IMR-90 (cell line): ENCODE measurements around the gene CYP2A13. TPM values are rescaled to one million over a fixed set of nuclear protein-coding genes. Genes with fewer than 3 reads are reported as not detected.

ENCODE experiments used
- ATAC-seq: fragments of 200-7000 bp; cut with Tn5 transposase; 2 replicates; pipeline ENCODE4 v1.9.1; 2020; ENCODE audit warnings: low read depth, mild to moderate bottlenecking, moderate library complexity
- BruUV-seq: library from RNA; stranded (reverse); fragments of 400-500 nt; replicated peaks from 2 replicates; lab custom pipeline; 2021; lab: Mats Ljungman, UMichigan
- CTCF ChIA-PET: fragments of 300-600 bp; formaldehyde crosslinking; extraction: SDS; loops from one replicate; lab custom pipeline; 2021; ENCODE audit warnings: antibody characterized with exemption; lab: Yijun Ruan, JAX
- POLR2A ChIA-PET: fragments of 300-600 bp; sonication (Branson Sonifier 250); formaldehyde crosslinking; loops from one replicate; lab custom pipeline; 2022; ENCODE audit warnings: antibody characterized with exemption; ENCODE audit not compliant: unreplicated experiment; lab: Charles Lee
- DNase-seq: peaks from one replicate; pipeline ENCODE4 v3.0.0; 2013
- H2AFZ ChIP-seq: replicated peaks from 2 replicates; pipeline ENCODE3; 2013; ENCODE audit warnings: low read length, mild to moderate bottlenecking; ENCODE audit not compliant: poor library complexity
- H2AK5ac ChIP-seq: 2 replicates; pipeline ENCODE4 v1.6.1; 2013; ENCODE audit warnings: low read depth, low read length, inconsistent platforms
- H2AK9ac ChIP-seq: replicated peaks from 2 replicates; pipeline ENCODE3; 2013; ENCODE audit warnings: mild to moderate bottlenecking, low read depth, low read length, moderate library complexity; ENCODE audit not compliant: poor library complexity
- H2BK120ac ChIP-seq: 2 replicates; pipeline ENCODE4 v1.6.1; 2013; ENCODE audit warnings: low read depth, low read length, inconsistent platforms
- H2BK15ac ChIP-seq: 3 replicates; pipeline ENCODE4 v1.6.1; 2013; ENCODE audit warnings: low read depth, low read length, inconsistent platforms
- H2BK20ac ChIP-seq: 2 replicates; pipeline ENCODE4 v1.6.1; 2013; ENCODE audit warnings: low read depth, mild to moderate bottlenecking, inconsistent platforms, low read length, moderate library complexity
- H2BK5ac ChIP-seq: 2 replicates; pipeline ENCODE4 v1.6.1; 2013; ENCODE audit warnings: mild to moderate bottlenecking, low read depth, low read length, inconsistent platforms; ENCODE audit not compliant: poor library complexity, severe bottlenecking
- H3K14ac ChIP-seq: replicated peaks from 2 replicates; pipeline ENCODE4 v1.6.1; 2013; ENCODE audit warnings: low read depth, low read length, inconsistent platforms
- H3K18ac ChIP-seq: 2 replicates; pipeline ENCODE4 v1.6.1; 2013; ENCODE audit warnings: low read depth, low read length, control low read depth
- H3K23ac ChIP-seq: 2 replicates; pipeline ENCODE4 v1.6.1; 2013; ENCODE audit warnings: low read depth, low read length, inconsistent platforms
- H3K27ac ChIP-seq: 2 replicates; pipeline ENCODE4 v1.5.1; 2013; ENCODE audit warnings: mild to moderate bottlenecking, control low read depth, low read length; ENCODE audit not compliant: insufficient read depth
- H3K27me3 ChIP-seq: 2 replicates; pipeline ENCODE4 v1.6.1; 2013; ENCODE audit warnings: low read length; ENCODE audit not compliant: control insufficient read depth, insufficient read depth
- H3K36me3 ChIP-seq: 2 replicates; pipeline ENCODE4 v1.6.1; 2013; ENCODE audit warnings: low read length, mixed read lengths; ENCODE audit not compliant: control insufficient read depth, insufficient read depth
- H3K4ac ChIP-seq: 2 replicates; pipeline ENCODE4 v1.6.1; 2013; ENCODE audit warnings: low read depth, low read length, inconsistent platforms
- H3K4me1 ChIP-seq: 2 replicates; pipeline ENCODE4 v1.6.1; 2013; ENCODE audit warnings: low read length, mixed read lengths; ENCODE audit not compliant: control insufficient read depth, insufficient read depth
- H3K4me2 ChIP-seq: 2 replicates; pipeline ENCODE4 v1.6.1; 2013; ENCODE audit warnings: low read depth, mild to moderate bottlenecking, control low read depth, low read length, moderate library complexity
- H3K4me3 ChIP-seq: 2 replicates; pipeline ENCODE4 v1.5.1; 2013; ENCODE audit warnings: low read depth, mild to moderate bottlenecking, control low read depth, low read length, moderate library complexity; ENCODE audit not compliant: insufficient read depth
- H3K56ac ChIP-seq: 2 replicates; pipeline ENCODE4 v1.6.1; 2013; ENCODE audit warnings: low read length, inconsistent platforms; ENCODE audit not compliant: insufficient read depth; ENCODE audit errors: extremely low read depth
- H3K79me1 ChIP-seq, 2 experiments: 2 replicates each; pipeline ENCODE4 v1.6.1; 2013; ENCODE audit warnings: low read length in 2 of 2, inconsistent platforms in 1 of 2, low read depth in 1 of 2
- H3K9ac ChIP-seq: 2 replicates; pipeline ENCODE4 v1.6.1; 2013; ENCODE audit warnings: low read depth, low read length, control low read depth
- H3K9me1 ChIP-seq: 2 replicates; pipeline ENCODE4 v1.6.1; 2013; ENCODE audit warnings: low read length, inconsistent platforms; ENCODE audit not compliant: insufficient read depth
- H3K9me3 ChIP-seq: 2 replicates; pipeline ENCODE4 v1.6.1; 2013; ENCODE audit warnings: low read length; ENCODE audit not compliant: control insufficient read depth, insufficient read depth
- H4K20me1 ChIP-seq: 2 replicates; pipeline ENCODE4 v1.6.1; 2013; ENCODE audit warnings: low read length, inconsistent platforms; ENCODE audit not compliant: insufficient read depth
- H4K5ac ChIP-seq: 2 replicates; pipeline ENCODE4 v1.6.1; 2013; ENCODE audit warnings: mild to moderate bottlenecking, low read depth, low read length, control low read depth
- H4K8ac ChIP-seq, 2 experiments: 2 replicates each; pipeline ENCODE4 v1.6.1; 2013; ENCODE audit warnings: low read depth in 2 of 2, low read length in 2 of 2, control low read depth in 1 of 2, inconsistent platforms in 1 of 2
- H4K91ac ChIP-seq: 2 replicates; pipeline ENCODE4 v1.6.1; 2013; ENCODE audit warnings: low read depth, low read length, inconsistent platforms; ENCODE audit not compliant: insufficient read depth
- CTCF ChIP-seq: conservative IDR thresholded peaks from 2 replicates; pipeline ENCODE4 v1.5.1; 2012; ENCODE audit warnings: mild to moderate bottlenecking, low read depth, low read length, improper control_type of control experiment
- ELK1 ChIP-seq: fragments of 150-350 bp; IDR thresholded peaks from 2 replicates; pipeline ENCODE4 v1.6.1; 2016; ENCODE audit warnings: low read depth, mild to moderate bottlenecking, low read length, moderate library complexity, borderline replicate concordance
- FOS ChIP-seq: fragments of 150-350 bp; IDR thresholded peaks from 2 replicates; pipeline ENCODE4 v1.6.1; 2016; ENCODE audit warnings: low read depth, low read length
- MAZ ChIP-seq: IDR thresholded peaks from 2 replicates; pipeline ENCODE4 v1.6.1; 2012; ENCODE audit warnings: low read depth, mild to moderate bottlenecking, low read length, improper control_type of control experiment, moderate library complexity, borderline replicate concordance
- NFE2L2 ChIP-seq: fragments of 150-350 bp; IDR thresholded peaks from 2 replicates; pipeline ENCODE4 v1.6.1; 2016; ENCODE audit warnings: low read depth, mild to moderate bottlenecking, low read length
- POLR2A ChIP-seq: IDR thresholded peaks from 2 replicates; pipeline ENCODE4 v1.6.1; 2012; ENCODE audit warnings: mild to moderate bottlenecking, low read depth, low read length
- RCOR1 ChIP-seq: IDR thresholded peaks from 2 replicates; pipeline ENCODE4 v1.6.1; 2012; ENCODE audit warnings: mild to moderate bottlenecking, low read length, improper control_type of control experiment; ENCODE audit not compliant: insufficient replicate concordance
- SMC3 ChIP-seq: fragments of 150-350 bp; IDR thresholded peaks from 2 replicates; pipeline ENCODE4 v1.6.1; 2016; ENCODE audit warnings: low read depth, mild to moderate bottlenecking, antibody characterized with exemption, low read length, moderate library complexity
- USF2 ChIP-seq: fragments of 150-350 bp; IDR thresholded peaks from 2 replicates; pipeline ENCODE4 v1.6.1; 2017; ENCODE audit warnings: mild to moderate bottlenecking, antibody characterized with exemption, low read length, low read depth
- WGBS, 2 experiments: methylation state at CpG; one replicate each; pipeline versions ENCODE4 v1.1.5 to v1.1.7; 2013; ENCODE audit warnings: missing lambda C conversion rate in 2 of 2; ENCODE audit not compliant: insufficient read length in 1 of 2; ENCODE audit errors: extremely low coverage in 2 of 2; 5-methylcytosine and 5-hydroxymethylcytosine counted together
- dilution Hi-C: fragments of 300-500 bp; cut with HindIII; formaldehyde crosslinking; loops from one replicate; pipeline ENCODE4 v1.14.3; 2018; ENCODE audit warnings: low sequenced_read_pairs; ENCODE audit not compliant: unreplicated experiment
- in situ Hi-C: fragments of 300-500 bp; cut with MboI; formaldehyde crosslinking; loops from 3 replicates; pipeline ENCODE4 v1.14.3; 2019; ENCODE audit warnings: low sequenced_read_pairs, inconsistent platforms, mixed read lengths
- intact Hi-C: fragments of 100-400 bp; cut with micrococcal nuclease; formaldehyde crosslinking; loops from 2 replicates; pipeline ENCODE4 v1.10.0; 2022
- polyA plus RNA-seq, 3 experiments: library from polyadenylated mRNA; depleted of rRNA; stranded (reverse); fragments of >200 nt; gene quantifications; 2 replicates each; pipeline ENCODE4 v1.2.3, GENCODE V29; 2012; ENCODE audit warnings: low replicate concordance in 1 of 3
- total RNA-seq: library from RNA; depleted of rRNA; stranded (reverse); fragments of >200 nt; gene quantifications from 2 replicates; pipeline ENCODE4 v1.2.3, GENCODE V29; 2012

Gene CYP2A13
- total and polyA plus RNA-seq, 2 of the 4 experiments (the other 2 are of a cell fraction), result not detected

GRCh38 chr19:41097302-41097701, 9.1 kb downstream of the CYP2A13 start:
- ATAC-seq, result no peak
- Histone ChIP-seq H3K36me3 (no peaks in the 10 kb centered on the region), H2BK5ac (no peak overlapping the region), H2AK9ac (no peak overlapping the region), H3K27ac (no peak overlapping the region), H4K8ac (no peak overlapping the region), H3K56ac (no peak overlapping the region), H4K91ac (no peak overlapping the region), H2AFZ (no peak overlapping the region), H2BK120ac (no peak overlapping the region), H3K4ac (no peak overlapping the region), H2BK15ac (no peak overlapping the region), H4K5ac (no peak overlapping the region), H3K4me2 (no peak overlapping the region), H4K20me1 (no peaks in the 10 kb centered on the region), H3K14ac (no peak overlapping the region), H3K4me3 (no peak overlapping the region), H3K9ac (no peak overlapping the region), H3K9me1 (no peaks in the 10 kb centered on the region), H3K9me3 (no peaks in the 10 kb centered on the region), H2AK5ac (no peak overlapping the region), H2BK20ac (no peak overlapping the region), H3K27me3 (peaks cover 5% of the 10 kb centered on the region; the same call in 1 of the 2 replicates), H3K18ac (no peak overlapping the region), H3K23ac (no peak overlapping the region), H3K4me1 (no peaks in the 10 kb centered on the region), H3K79me1 (no peaks in the 10 kb centered on the region)
- intact Hi-C loops (no loop called here), in situ Hi-C loops (no loop called here), dilution Hi-C loops (no loop called here)
- TF ChIP-seq USF2 (no peak), MAZ (no peak), NFE2L2 (no peak), FOS (no peak), CTCF (no peak), SMC3 (no peak), ELK1 (no peak), POLR2A (no peak), RCOR1 (no peak)
- BruUV-seq, result no TSS peak
- DNase-seq, result no peak
- no CpG with 5 or more reads among the region's 2 CpGs for WGBS, 2 experiments
- POLR2A ChIA-PET, result no interaction called here
- CTCF ChIA-PET, result no interaction called here
